Osteoblast (primary cell): Measurements from ENCODE around the gene CCL1. TPM values are rescaled to one million over a fixed set of nuclear protein-coding genes. Genes with fewer than 3 reads are reported as not detected.

ENCODE experiments used
- DNase-seq: peaks from one replicate; pipeline ENCODE4 v3.0.0; 2011; ENCODE audit warnings: low spot score, mixed read lengths; ENCODE audit not compliant: insufficient read length; ENCODE audit errors: missing footprints
- H2AFZ ChIP-seq: 2 replicates; pipeline ENCODE4 v1.6.0; 2011; ENCODE audit warnings: mild to moderate bottlenecking, low read length
- H3K27ac ChIP-seq: 2 replicates; pipeline ENCODE4 v1.5.1; 2011; ENCODE audit warnings: mild to moderate bottlenecking, low read depth, low read length, moderate library complexity
- H3K27me3 ChIP-seq: 2 replicates; pipeline ENCODE4 v1.6.0; 2012; ENCODE audit warnings: mild to moderate bottlenecking, control low read depth, inconsistent platforms, low read length, moderate library complexity; ENCODE audit not compliant: insufficient read depth
- H3K36me3 ChIP-seq: 2 replicates; pipeline ENCODE4 v1.5.1; 2011; ENCODE audit warnings: mild to moderate bottlenecking, low read length, control low read depth, moderate library complexity; ENCODE audit not compliant: insufficient read depth
- H3K4me1 ChIP-seq: 2 replicates; pipeline ENCODE4 v1.5.1; 2011; ENCODE audit warnings: mild to moderate bottlenecking, low read length, control low read depth, moderate library complexity; ENCODE audit not compliant: insufficient read depth
- H3K4me2 ChIP-seq: 2 replicates; pipeline ENCODE4 v1.6.0; 2011; ENCODE audit warnings: mild to moderate bottlenecking, low read length; ENCODE audit not compliant: insufficient read depth
- H3K4me3 ChIP-seq: fragments of 200-600 bp; sonication (generic); 3 replicates; pipeline ENCODE4 v1.5.1; 2012; ENCODE audit warnings: mild to moderate bottlenecking, low read length, inconsistent platforms; ENCODE audit not compliant: insufficient read depth
- H3K79me2 ChIP-seq: 2 replicates; pipeline ENCODE4 v1.6.0; 2012; ENCODE audit warnings: mild to moderate bottlenecking, low read length, control low read depth, inconsistent platforms; ENCODE audit not compliant: insufficient read depth
- H3K9me3 ChIP-seq: 2 replicates; pipeline ENCODE4 v1.5.1; 2011; ENCODE audit warnings: low read depth, low read length, control low read depth
- H4K20me1 ChIP-seq: 2 replicates; pipeline ENCODE4 v1.6.0; 2012; ENCODE audit warnings: mild to moderate bottlenecking, low read length, control low read depth; ENCODE audit not compliant: insufficient read depth
- CTCF ChIP-seq: IDR thresholded peaks from 2 replicates; pipeline ENCODE4 v1.5.1; 2011; ENCODE audit warnings: mild to moderate bottlenecking, low read depth, low read length, moderate library complexity; ENCODE audit errors: extremely low read depth
- total RNA-seq: library from RNA; depleted of rRNA; stranded (reverse); fragments of >200 nt; gene quantifications from 2 replicates; pipeline ENCODE4 v1.2.3, GENCODE V29; 2012

The CCL1 gene
- total RNA-seq, 1 donor, result not detected

- Histone ChIP-seq H3K4me2 (no peak overlapping the region), H3K9me3 (no peaks in the 10 kb centered on the region), H4K20me1 (no peaks in the 10 kb centered on the region), H3K79me2 (no peaks in the 10 kb centered on the region), H3K4me1 (peaks cover 8% of the 10 kb centered on the region), H3K27me3 (no peaks in the 10 kb centered on the region), H3K27ac (no peak overlapping the region), H2AFZ (no peak overlapping the region), H3K4me3 (no peak overlapping the region), H3K36me3 (no peaks in the 10 kb centered on the region)
- DNase-seq, result no peak
- TF ChIP-seq CTCF, result no peak
These were observed 21.2 kb upstream of the CCL1 start for GRCh38 chr17:34384271-34384670.

DNA sequence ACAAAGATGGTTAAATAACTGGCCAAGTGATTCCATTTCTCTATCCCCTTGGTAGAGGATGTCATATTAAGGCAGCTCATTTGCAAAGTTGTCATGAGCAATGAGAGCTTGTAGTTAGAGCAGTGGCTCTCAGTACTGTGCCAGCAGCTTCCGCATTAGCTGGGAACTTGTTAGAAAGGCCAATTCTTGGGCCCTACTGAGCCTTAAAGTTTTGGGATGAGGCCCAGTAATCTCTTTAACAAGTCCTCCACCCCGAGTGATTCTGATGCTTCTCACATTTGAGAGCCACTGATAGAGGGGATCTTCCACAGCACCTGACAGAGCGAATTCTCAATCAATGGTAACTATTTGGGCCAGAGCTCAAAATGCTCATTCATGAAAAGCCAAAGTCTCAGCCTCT lies 20.2 kb upstream of the CCL1 start:
- no peak for DNase-seq

GRCh38 chr17:34382621-34383124 lies 19.6 kb upstream of the CCL1 start:
- no peaks in the 10 kb centered on the region for H3K27me3 ChIP-seq
- H3K4me1 ChIP-seq, result peaks cover 8% of the 10 kb centered on the region
- no peak overlapping the region for H2AFZ ChIP-seq
- H3K27ac ChIP-seq, result no peak overlapping the region
- H3K4me2 ChIP-seq, result no peak overlapping the region
- no peaks in the 10 kb centered on the region for H3K36me3 ChIP-seq
- no peak for DNase-seq
- no peak overlapping the region for H3K4me3 ChIP-seq
- H3K9me3 ChIP-seq, result no peaks in the 10 kb centered on the region
- TF ChIP-seq CTCF, result no peak
- H4K20me1 ChIP-seq, result no peaks in the 10 kb centered on the region
- no peaks in the 10 kb centered on the region for H3K79me2 ChIP-seq

More for the DNA sequence above, 20.2 kb upstream of the CCL1 start:
- H3K79me2 ChIP-seq, result no peaks in the 10 kb centered on the region
- no peaks in the 10 kb centered on the region for H3K36me3 ChIP-seq
- H4K20me1 ChIP-seq, result no peaks in the 10 kb centered on the region
- H3K4me1 ChIP-seq, result peaks cover 8% of the 10 kb centered on the region
- no peaks in the 10 kb centered on the region for H3K27me3 ChIP-seq
- no peak overlapping the region for H3K4me3 ChIP-seq
- H3K4me2 ChIP-seq, result no peak overlapping the region
- TF ChIP-seq CTCF, result no peak
- H3K9me3 ChIP-seq, result no peaks in the 10 kb centered on the region
- no peak overlapping the region for H3K27ac ChIP-seq
- no peak overlapping the region for H2AFZ ChIP-seq

DNA sequence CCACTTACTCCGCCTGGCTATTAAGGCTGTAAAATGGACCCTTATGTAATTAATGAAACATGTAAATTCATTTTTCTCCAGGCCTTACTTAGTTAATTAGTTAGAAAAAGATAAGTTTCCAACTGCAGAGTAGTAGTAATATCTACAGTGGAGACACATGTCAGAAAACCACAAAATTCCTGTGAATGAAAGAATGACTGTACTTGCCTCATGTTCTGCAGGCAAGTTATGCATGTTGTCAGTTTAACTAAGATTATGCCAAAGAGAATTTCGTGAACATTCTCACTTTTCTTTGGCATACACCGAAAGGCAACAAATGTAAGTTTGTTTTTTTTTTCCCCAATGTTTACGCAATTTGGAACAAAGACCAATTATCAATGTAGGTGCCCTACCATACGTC lies 16.8 kb upstream of the CCL1 start:
- no peak overlapping the region for H3K27ac ChIP-seq
- DNase-seq, result no peak
- H3K79me2 ChIP-seq, result no peaks in the 10 kb centered on the region

More for the DNA sequence above, 16.8 kb upstream of the CCL1 start:
- Histone ChIP-seq H2AFZ (no peak overlapping the region), H3K4me3 (no peak overlapping the region), H3K27me3 (no peaks in the 10 kb centered on the region), H4K20me1 (no peaks in the 10 kb centered on the region), H3K4me1 (no peaks in the 10 kb centered on the region), H3K9me3 (no peaks in the 10 kb centered on the region), H3K4me2 (no peak overlapping the region), H3K36me3 (no peaks in the 10 kb centered on the region)
- TF ChIP-seq CTCF, result no peak
